B cell (primary cell): Measurements from ENCODE around the gene DECR2. TPM values are rescaled to one million over a fixed set of nuclear protein-coding genes. Genes with fewer than 3 reads are reported as not detected.

Experiments
- ATAC-seq: fragments of 200-7000 bp; cut with Tn5 transposase; one replicate; pipeline ENCODE4 v1.10.0; 2021; ENCODE audit warnings: low read depth, mild to moderate bottlenecking, moderate number of reproducible peaks, moderate library complexity
- CTCF ChIA-PET: fragments of 350-600 bp; sonication (Branson Sonifier 250); formaldehyde crosslinking; loops from one replicate; lab custom pipeline; 2021; ENCODE audit warnings: antibody characterized with exemption, inconsistent platforms; lab: Charles Lee
- POLR2A ChIA-PET: fragments of 350-600 bp; sonication (Branson Sonifier 250); formaldehyde crosslinking; loops from one replicate; lab custom pipeline; 2021; ENCODE audit warnings: antibody characterized with exemption; lab: Charles Lee
- DNase-seq: peaks from one replicate; pipeline ENCODE4 v3.0.0; 2013
- H2AFZ ChIP-seq: 2 replicates; pipeline ENCODE4 v1.6.1; 2012; ENCODE audit warnings: mild to moderate bottlenecking, low read depth, low read length; ENCODE audit not compliant: insufficient read depth, poor library complexity, severe bottlenecking
- H3K27ac ChIP-seq, 2 donors: 1 replicate in 1 of 2; 2 replicates in 1 of 2; pipeline ENCODE4 v1.5.1; 2012 to 2013; ENCODE audit warnings: low read length in 2 of 2, mild to moderate bottlenecking in 2 of 2, moderate library complexity in 1 of 2
- H3K27me3 ChIP-seq, 4 experiments: fragments of 200-600 bp in 1 of 4; sonication (generic) in 1 of 4; replicated peaks in 1 of 4; 1 replicate in 2 of 4; 2 replicates in 2 of 4; pipeline versions ENCODE4 v1.6.1 to v1.7.0; 2013 to 2016; ENCODE audit warnings: low read length in 3 of 4, mild to moderate bottlenecking in 2 of 4, mixed read lengths in 1 of 4, moderate library complexity in 1 of 4; ENCODE audit not compliant: insufficient read depth in 4 of 4, control insufficient read depth in 3 of 4; ENCODE audit errors: control extremely low read depth in 1 of 4
- H3K36me3 ChIP-seq, 2 experiments: replicated peaks in 1 of 2; 1 replicate in 1 of 2; 2 replicates in 1 of 2; pipeline versions ENCODE4 v1.6.1 to v1.7.1; 2013; ENCODE audit warnings: low read length in 1 of 2; ENCODE audit not compliant: insufficient read depth in 2 of 2, control insufficient read depth in 1 of 2; ENCODE audit errors: control extremely low read depth in 1 of 2, extremely low read depth in 1 of 2
- H3K4me1 ChIP-seq, 2 donors: fragments of 200-600 bp in 1 of 2; sonication (generic) in 1 of 2; 1 replicate in 1 of 2; 2 replicates in 1 of 2; pipeline versions ENCODE4 v1.5.1 to v1.6.1; 2013 to 2017; ENCODE audit warnings: low read length in 2 of 2; ENCODE audit not compliant: control insufficient read depth in 2 of 2, insufficient read depth in 2 of 2
- H3K4me2 ChIP-seq: replicated peaks from 2 replicates; pipeline ENCODE3; 2012; ENCODE audit warnings: mild to moderate bottlenecking, low read depth, low read length; ENCODE audit not compliant: poor library complexity, severe bottlenecking
- H3K4me3 ChIP-seq, 5 experiments: fragments of 200-600 bp in 1 of 5; sonication (generic) in 1 of 5; 1 replicate in 3 of 5; 2 replicates in 2 of 5; pipeline versions ENCODE4 v1.5.1 to v1.7.0; 2011 to 2016; ENCODE audit warnings: low read length in 4 of 5, mild to moderate bottlenecking in 4 of 5, low read depth in 2 of 5, control low read depth in 1 of 5, moderate library complexity in 1 of 5; ENCODE audit not compliant: insufficient read depth in 1 of 5; ENCODE audit errors: control extremely low read depth in 1 of 5, extremely low read depth in 1 of 5
- H3K79me2 ChIP-seq: fragments of 200-600 bp; sonication (generic); one replicate; pipeline ENCODE4 v1.6.0; 2016; ENCODE audit warnings: low read length; ENCODE audit not compliant: control insufficient read depth, insufficient read depth
- H3K9ac ChIP-seq: fragments of 200-600 bp; sonication (generic); 2 replicates; pipeline ENCODE4 v1.6.1; 2017; ENCODE audit warnings: mild to moderate bottlenecking, low read length, moderate library complexity
- H3K9me3 ChIP-seq, 3 donors: one replicate each; pipeline versions ENCODE4 v1.6.1 to v1.7.1; 2013; ENCODE audit warnings: low read length in 2 of 3; ENCODE audit not compliant: control insufficient read depth in 2 of 3, insufficient read depth in 1 of 3; ENCODE audit errors: control extremely low read depth in 1 of 3
- H4K20me1 ChIP-seq: 2 replicates; pipeline ENCODE4 v1.6.0; 2012; ENCODE audit warnings: mild to moderate bottlenecking, low read length; ENCODE audit not compliant: insufficient read depth, control insufficient read depth, poor library complexity, severe bottlenecking
- H3K27ac Mint-ChIP-seq: one replicate; pipeline ENCODE4 v1.8.0; 2021; ENCODE audit warnings: mixed read lengths
- H3K27me3 Mint-ChIP-seq: one replicate; pipeline ENCODE4 v1.8.0; 2021; ENCODE audit warnings: mixed read lengths
- H3K4me1 Mint-ChIP-seq: one replicate; pipeline ENCODE4 v1.8.0; 2021; ENCODE audit warnings: mixed read lengths
- H3K4me3 Mint-ChIP-seq: one replicate; pipeline ENCODE4 v1.8.0; 2021; ENCODE audit warnings: mixed read lengths
- H3K9me3 Mint-ChIP-seq: one replicate; pipeline ENCODE4 v1.8.0; 2022; ENCODE audit warnings: mixed read lengths; ENCODE audit not compliant: insufficient read depth
- CTCF ChIP-seq: fragments of 200-600 bp; IDR thresholded peaks from one replicate; pipeline ENCODE4 v1.8.0; 2022; ENCODE audit warnings: antibody characterized with exemption, mild to moderate bottlenecking
- EZH2 ChIP-seq: IDR thresholded peaks from 2 replicates; pipeline ENCODE4 v1.6.1; 2012; ENCODE audit warnings: borderline replicate concordance, low read depth, mild to moderate bottlenecking, moderate library complexity, low read length; ENCODE audit not compliant: insufficient read depth, poor library complexity, severe bottlenecking
- whole genome bisulfite sequencing: methylation state at CpG from one replicate; pipeline ENCODE4 v1.1.5; 2013; ENCODE audit warnings: missing lambda C conversion rate; ENCODE audit not compliant: insufficient coverage; 5-methylcytosine and 5-hydroxymethylcytosine counted together
- intact Hi-C: fragments of 100-400 bp; cut with micrococcal nuclease; formaldehyde crosslinking; loops from one replicate; pipeline ENCODE4 v1.10.0; 2022
- polyA plus RNA-seq: library from polyadenylated mRNA; depleted of rRNA; stranded (reverse); fragments of >200 nt; gene quantifications from 2 replicates; pipeline ENCODE4 v1.2.3, GENCODE V29; 2012
- total RNA-seq, 2 donors: library from RNA; stranded (reverse); fragments of 120-200 nt in 1 of 2; gene quantifications; 1 replicate in 1 of 2; 2 replicates in 1 of 2; pipeline versions ENCODE4 v1.2.3 to v1.2.4, GENCODE V29; 2013 to 2022

DECR2 gene
- total and polyA plus RNA-seq, 2 donors (not counting 1 experiment from before 2014, with no cell fraction given) = 11.0 to 16.3 TPM

GRCh38 chr16:356741-357140, 44.9 kb upstream of the DECR2 start:
- intact Hi-C loops = no loop called here
- ChIA-PET POLR2A (no interaction called here), CTCF (no interaction called here)
- DNase-seq = no peak
- TF ChIP-seq EZH2 (no peak), CTCF (no peak)
- Histone ChIP-seq H3K4me3 (no peak overlapping the region), H3K9ac (no peak overlapping the region), H4K20me1 (peaks cover 8% of the 10 kb centered on the region), H3K9me3 (peaks cover 0 to 4% (median 0%) of the 10 kb centered on the region in 3 donors), H3K4me1 (peaks cover 5 to 8% of the 10 kb centered on the region in 2 donors), H3K27ac (no peak overlapping the region), H3K27me3 (no peaks in the 10 kb centered on the region), H3K79me2 (no peaks in the 10 kb centered on the region), H3K4me2 (no peak overlapping the region), H2AFZ (no peak overlapping the region), H3K36me3 (no peaks in the 10 kb centered on the region)
- ATAC-seq = no peak
- no peak overlapping the region for H3K27ac Mint-ChIP-seq
- H3K27me3 Mint-ChIP-seq = no peaks in the 10 kb centered on the region
- no peaks in the 10 kb centered on the region for H3K9me3 Mint-ChIP-seq
- 96% methylated on average over 8 of the region's 12 CpGs for WGBS
- no peak overlapping the region for H3K4me3 Mint-ChIP-seq
- H3K4me1 Mint-ChIP-seq = peaks cover 6% of the 10 kb centered on the region

DNA sequence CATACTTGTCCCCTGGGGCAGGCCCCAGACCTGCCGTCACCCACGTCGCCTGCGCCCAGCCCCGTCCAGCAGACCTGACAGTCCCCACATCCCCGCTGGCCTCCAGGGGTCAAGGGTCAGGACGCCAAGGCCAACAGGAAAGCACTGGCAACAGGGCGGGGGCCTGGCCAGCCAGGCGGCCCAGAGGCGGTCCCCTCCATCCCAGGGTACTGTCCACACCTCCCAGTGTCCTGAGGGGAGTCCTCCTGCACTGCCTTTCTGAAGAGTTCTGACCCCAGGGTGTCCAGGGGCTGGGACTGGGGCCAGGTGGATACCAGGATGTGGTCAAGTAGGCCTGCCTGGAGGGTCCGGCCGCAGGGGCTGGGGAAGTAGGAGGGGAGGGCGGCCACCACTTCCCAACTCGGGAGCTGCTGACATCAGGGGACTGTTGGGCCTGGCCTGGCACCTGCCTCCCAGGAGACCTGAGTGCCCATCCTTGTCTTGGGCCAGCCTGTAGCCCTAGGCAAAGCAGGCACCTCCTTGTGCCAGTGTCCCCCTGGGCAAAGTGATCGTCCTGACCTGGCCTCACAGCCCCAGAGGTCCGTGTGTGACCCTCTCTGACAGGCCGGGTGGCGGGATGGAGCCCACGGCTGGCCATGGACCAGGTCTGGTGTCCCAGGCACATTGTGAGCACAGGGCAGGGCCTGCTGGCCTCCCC, 42.5 kb upstream of the DECR2 start:
- CTCF ChIA-PET = no interaction called here
- Histone ChIP-seq H3K4me1 (peaks cover 0 to 8% of the 10 kb centered on the region in 2 donors), H3K4me3 (no peak overlapping the region), H3K27ac (no peak overlapping the region), H3K27me3 (peaks cover 0 to 5% (median 0%) of the 10 kb centered on the region in 4 experiments), H3K4me2 (no peak overlapping the region), H2AFZ (no peak overlapping the region), H4K20me1 (no peaks in the 10 kb centered on the region), H3K79me2 (no peaks in the 10 kb centered on the region), H3K9ac (no peak overlapping the region), H3K36me3 (no peaks in the 10 kb centered on the region), H3K9me3 (no peaks in the 10 kb centered on the region)
- Mint-ChIP-seq H3K9me3 (no peaks in the 10 kb centered on the region), H3K27ac (no peak overlapping the region), H3K27me3 (peaks cover 5% of the 10 kb centered on the region), H3K4me1 (peaks cover 6% of the 10 kb centered on the region), H3K4me3 (no peak overlapping the region)
- 89% methylated on average over 19 of the region's 19 CpGs for WGBS
- no peak for TF ChIP-seq EZH2
- TF ChIP-seq CTCF = no peak
- POLR2A ChIA-PET = no interaction called here
- ATAC-seq (no peak), DNase-seq (no peak)
- intact Hi-C loops = no loop called here
